CD14-positive monocyte (primary cell): Measurements from ENCODE around the gene TMEM220. TPM values are rescaled to one million over a fixed set of nuclear protein-coding genes. Genes with fewer than 3 reads are reported as not detected.

ENCODE experiments used
- DNase-seq, 3 donors: peaks; one replicate each; pipeline ENCODE4 v3.0.0-alpha.2; 2011 to 2022
- H2AFZ ChIP-seq: 2 replicates; pipeline ENCODE4 v1.6.0; 2012; ENCODE audit warnings: mild to moderate bottlenecking, low read depth, low read length, inconsistent platforms; ENCODE audit not compliant: insufficient read depth, poor library complexity, severe bottlenecking
- H3K27ac ChIP-seq, 2 donors: 1 replicate in 1 of 2; 2 replicates in 1 of 2; pipeline ENCODE4 v1.5.1; 2012 to 2013; ENCODE audit warnings: low read length in 2 of 2, control low read depth in 1 of 2, inconsistent platforms in 1 of 2, low read depth in 1 of 2, mild to moderate bottlenecking in 1 of 2
- H3K27me3 ChIP-seq, 2 donors: one replicate each; pipeline versions ENCODE4 v1.6.0 to v1.6.1; 2011 to 2013; ENCODE audit warnings: low read length in 2 of 2; ENCODE audit not compliant: control insufficient read depth in 2 of 2, insufficient read depth in 2 of 2
- H3K36me3 ChIP-seq, 2 donors: replicated peaks in 1 of 2; 1 replicate in 1 of 2; 2 replicates in 1 of 2; pipeline versions ENCODE4 v1.5.1 to v1.6.1; 2012 to 2013; ENCODE audit warnings: low read length in 2 of 2, control low read depth in 1 of 2, inconsistent platforms in 1 of 2, mild to moderate bottlenecking in 1 of 2; ENCODE audit not compliant: insufficient read depth in 2 of 2, control insufficient read depth in 1 of 2
- H3K4me1 ChIP-seq, 2 donors: 1 replicate in 1 of 2; 2 replicates in 1 of 2; pipeline versions ENCODE4 v1.5.1 to v1.6.1; 2012 to 2013; ENCODE audit warnings: low read length in 2 of 2, control low read depth in 1 of 2, inconsistent platforms in 1 of 2, mild to moderate bottlenecking in 1 of 2, moderate library complexity in 1 of 2; ENCODE audit not compliant: insufficient read depth in 2 of 2, control insufficient read depth in 1 of 2
- H3K4me2 ChIP-seq: replicated peaks from 2 replicates; pipeline ENCODE3; 2012; ENCODE audit warnings: low read length, moderate library complexity, mild to moderate bottlenecking; ENCODE audit not compliant: poor library complexity, severe bottlenecking; ENCODE audit errors: extremely low read depth
- H3K4me3 ChIP-seq, 3 experiments: fragments of 200-600 bp in 1 of 3; sonication (generic) in 1 of 3; replicated peaks in 1 of 3; 1 replicate in 2 of 3; 2 replicates in 1 of 3; pipeline ENCODE4 v1.5.1; 2011 to 2013; ENCODE audit warnings: low read length in 3 of 3, mild to moderate bottlenecking in 3 of 3, control low read depth in 2 of 3, low read depth in 2 of 3, inconsistent platforms in 1 of 3, moderate library complexity in 1 of 3
- H3K79me2 ChIP-seq: 2 replicates; pipeline ENCODE4 v1.6.0; 2012; ENCODE audit warnings: mild to moderate bottlenecking, control low read depth, inconsistent platforms, low read length, moderate library complexity; ENCODE audit not compliant: insufficient read depth
- H3K9ac ChIP-seq: 2 replicates; pipeline ENCODE4 v1.6.0; 2017; ENCODE audit warnings: low read length, mild to moderate bottlenecking; ENCODE audit not compliant: insufficient read depth, poor library complexity, severe bottlenecking
- H3K9me3 ChIP-seq, 2 donors: replicated peaks in 1 of 2; 1 replicate in 1 of 2; 2 replicates in 1 of 2; pipeline versions ENCODE4 v1.5.1 to v1.6.1; 2012 to 2013; ENCODE audit warnings: low read length in 2 of 2, control low read depth in 1 of 2; ENCODE audit not compliant: control insufficient read depth in 1 of 2, insufficient read depth in 1 of 2
- H4K20me1 ChIP-seq: 2 replicates; pipeline ENCODE4 v1.6.0; 2012; ENCODE audit warnings: mild to moderate bottlenecking, low read length, control low read depth, moderate library complexity; ENCODE audit not compliant: insufficient read depth
- H3K27ac Mint-ChIP-seq, 7 donors: one replicate each; pipeline ENCODE4 v1.8.0; 2020; ENCODE audit warnings: mild to moderate bottlenecking in 7 of 7, mixed read lengths in 7 of 7, moderate library complexity in 6 of 7, inconsistent platforms in 2 of 7
- H3K27me3 Mint-ChIP-seq, 3 donors: one replicate each; pipeline ENCODE4 v1.8.0; 2021 to 2022; ENCODE audit warnings: low read depth in 3 of 3, mild to moderate bottlenecking in 3 of 3, mixed read lengths in 3 of 3, moderate library complexity in 3 of 3, inconsistent platforms in 1 of 3
- H3K36me3 Mint-ChIP-seq, 2 donors: one replicate each; pipeline ENCODE4 v1.8.0; 2020; ENCODE audit warnings: mixed read lengths in 2 of 2, inconsistent platforms in 1 of 2, mild to moderate bottlenecking in 1 of 2
- H3K4me1 Mint-ChIP-seq: one replicate; pipeline ENCODE4 v1.8.0; 2020; ENCODE audit warnings: mild to moderate bottlenecking, mixed read lengths
- H3K4me3 Mint-ChIP-seq, 2 donors: one replicate each; pipeline ENCODE4 v1.8.0; 2020; ENCODE audit warnings: mild to moderate bottlenecking in 2 of 2, mixed read lengths in 2 of 2, moderate library complexity in 1 of 2
- H3K9me3 Mint-ChIP-seq, 7 donors: one replicate each; pipeline ENCODE4 v1.8.0; 2020 to 2022; ENCODE audit warnings: mixed read lengths in 7 of 7, mild to moderate bottlenecking in 6 of 7, moderate library complexity in 6 of 7, inconsistent platforms in 2 of 7
- WGBS: methylation state at CpG from one replicate; pipeline ENCODE4 v1.1.5; 2013; ENCODE audit warnings: missing lambda C conversion rate; ENCODE audit not compliant: insufficient coverage; 5-methylcytosine and 5-hydroxymethylcytosine counted together
- intact Hi-C, 2 donors: fragments of 100-400 bp; cut with micrococcal nuclease; formaldehyde crosslinking; loops; one replicate each; pipeline versions ENCODE4 v1.15.0 to v1.15.1; 2023
- polyA plus RNA-seq, 3 donors: library from polyadenylated mRNA; depleted of rRNA in 1 of 3; unstranded in 2 of 3; stranded (reverse) in 1 of 3; fragments of 300-500 nt in 2 of 3; fragments of >200 nt in 1 of 3; fragmentation: Illumina TruSeq in 2 of 3; gene quantifications; 1 replicate in 2 of 3; 2 replicates in 1 of 3; pipeline ENCODE4 v1.2.3, GENCODE V29; 2012 to 2021
- TF ChIP-seq, protein P1 (sequence below): fragments of 200-600 bp; IDR thresholded peaks from one replicate; pipeline ENCODE4 v1.8.0; 2022; ENCODE audit warnings: antibody characterized with exemption, mild to moderate bottlenecking

The TMEM220 gene
- polyA plus RNA-seq, 3 donors, result 0.33 to 4.8 (median 1.1) TPM

- Histone ChIP-seq H3K4me3 (no peak overlapping the region), H3K36me3 (no peaks in the 10 kb centered on the region), H4K20me1 (no peaks in the 10 kb centered on the region), H2AFZ (no peak overlapping the region), H3K27me3 (no peaks in the 10 kb centered on the region), H3K27ac (no peak overlapping the region), H3K9me3 (no peaks in the 10 kb centered on the region), H3K4me2 (no peak overlapping the region), H3K4me1 (no peaks in the 10 kb centered on the region), H3K79me2 (no peaks in the 10 kb centered on the region), H3K9ac (no peak overlapping the region)
- Mint-ChIP-seq H3K36me3 (no peaks in the 10 kb centered on the region), H3K27me3 (peaks cover 0 to 6% (median 0%) of the 10 kb centered on the region in 3 donors), H3K27ac (no peak overlapping the region), H3K9me3 (peaks cover 0 to 3% (median 0%) of the 10 kb centered on the region in 7 donors), H3K4me1 (peaks cover 10% of the 10 kb centered on the region), H3K4me3 (no peak overlapping the region)
- TF ChIP-seq, protein P1, sequence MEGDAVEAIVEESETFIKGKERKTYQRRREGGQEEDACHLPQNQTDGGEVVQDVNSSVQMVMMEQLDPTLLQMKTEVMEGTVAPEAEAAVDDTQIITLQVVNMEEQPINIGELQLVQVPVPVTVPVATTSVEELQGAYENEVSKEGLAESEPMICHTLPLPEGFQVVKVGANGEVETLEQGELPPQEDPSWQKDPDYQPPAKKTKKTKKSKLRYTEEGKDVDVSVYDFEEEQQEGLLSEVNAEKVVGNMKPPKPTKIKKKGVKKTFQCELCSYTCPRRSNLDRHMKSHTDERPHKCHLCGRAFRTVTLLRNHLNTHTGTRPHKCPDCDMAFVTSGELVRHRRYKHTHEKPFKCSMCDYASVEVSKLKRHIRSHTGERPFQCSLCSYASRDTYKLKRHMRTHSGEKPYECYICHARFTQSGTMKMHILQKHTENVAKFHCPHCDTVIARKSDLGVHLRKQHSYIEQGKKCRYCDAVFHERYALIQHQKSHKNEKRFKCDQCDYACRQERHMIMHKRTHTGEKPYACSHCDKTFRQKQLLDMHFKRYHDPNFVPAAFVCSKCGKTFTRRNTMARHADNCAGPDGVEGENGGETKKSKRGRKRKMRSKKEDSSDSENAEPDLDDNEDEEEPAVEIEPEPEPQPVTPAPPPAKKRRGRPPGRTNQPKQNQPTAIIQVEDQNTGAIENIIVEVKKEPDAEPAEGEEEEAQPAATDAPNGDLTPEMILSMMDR, result no peak
- intact Hi-C loops, result no loop called here
- DNase-seq, result no peak
- 93% methylated on average over 2 of the region's 2 CpGs for WGBS
Observed at GRCh38 chr17:10757647-10758046, 27.8 kb upstream of the TMEM220 start.

DNA sequence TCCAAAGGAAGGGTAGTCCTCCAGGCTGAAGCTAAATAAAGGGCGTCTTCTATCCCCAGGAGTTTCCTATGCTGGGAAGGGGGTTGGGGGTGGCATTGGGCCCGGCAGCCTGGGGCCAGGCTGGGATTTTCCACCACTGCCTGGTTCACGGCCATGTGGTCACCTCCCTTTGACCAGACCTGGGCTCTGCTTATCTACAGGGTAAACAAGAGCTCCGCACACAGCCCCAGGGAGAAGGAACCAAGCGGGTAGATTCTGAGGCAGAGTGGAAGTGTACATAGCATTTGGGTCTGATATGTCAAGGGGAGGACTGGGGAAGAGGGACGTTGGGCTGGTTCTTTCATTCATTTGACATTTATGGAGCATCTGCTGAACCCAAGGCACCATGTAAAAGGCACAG is 27.2 kb upstream of the TMEM220 start:
- Mint-ChIP-seq H3K4me1 (peaks cover 10% of the 10 kb centered on the region), H3K36me3 (no peaks in the 10 kb centered on the region), H3K9me3 (peaks cover 0 to 3% (median 0%) of the 10 kb centered on the region in 7 donors), H3K27ac (no peak overlapping the region), H3K27me3 (peaks cover 0 to 7% (median 2%) of the 10 kb centered on the region in 3 donors), H3K4me3 (no peak overlapping the region)
- 97% methylated on average over 4 of the region's 6 CpGs for WGBS
- H2AFZ ChIP-seq, result no peak overlapping the region
- no peak overlapping the region for H3K27ac ChIP-seq
- no peak overlapping the region for H3K4me3 ChIP-seq
- H4K20me1 ChIP-seq, result no peaks in the 10 kb centered on the region
- H3K9me3 ChIP-seq, result no peaks in the 10 kb centered on the region
- H3K9ac ChIP-seq, result no peak overlapping the region
- intact Hi-C loops, result no loop called here
- TF ChIP-seq, protein P1, result no peak
- no peaks in the 10 kb centered on the region for H3K4me1 ChIP-seq
- no peaks in the 10 kb centered on the region for H3K27me3 ChIP-seq
- no peaks in the 10 kb centered on the region for H3K79me2 ChIP-seq
- no peak for DNase-seq
- no peak overlapping the region for H3K4me2 ChIP-seq
- H3K36me3 ChIP-seq, result no peaks in the 10 kb centered on the region
